Activated naive CD4-positive, alpha-beta T cell treated with anti-CD3 and anti-CD28 coated beads, Interleukin-2, amount 10 ng/mL, durations not matched to agents 7 days and 5 days (primary cell): ENCODE results near the gene AUTS2.

ENCODE experiments used
- CTCF ChIA-PET: fragments of 350-600 bp; sonication (Branson Sonifier 250); formaldehyde crosslinking; loops from one replicate; lab custom pipeline; 2021; ENCODE audit warnings: antibody characterized with exemption; lab: Charles Lee
- DNase-seq: peaks from one replicate; pipeline ENCODE4 v3.0.0-alpha.2; 2020
- H3K27ac Mint-ChIP-seq: one replicate; pipeline ENCODE4 v1.8.0; 2021; ENCODE audit warnings: mild to moderate bottlenecking, moderate library complexity, mixed read lengths
- H3K27me3 Mint-ChIP-seq: one replicate; pipeline ENCODE4 v1.8.0; 2021; ENCODE audit warnings: mild to moderate bottlenecking, mixed read lengths
- H3K36me3 Mint-ChIP-seq: one replicate; pipeline ENCODE4 v1.8.0; 2021; ENCODE audit warnings: mixed read lengths
- H3K4me1 Mint-ChIP-seq: one replicate; pipeline ENCODE4 v1.8.0; 2021; ENCODE audit warnings: mixed read lengths
- H3K4me3 Mint-ChIP-seq: one replicate; pipeline ENCODE4 v1.8.0; 2021; ENCODE audit warnings: mild to moderate bottlenecking, moderate library complexity, mixed read lengths
- H3K9me3 Mint-ChIP-seq: one replicate; pipeline ENCODE4 v1.8.0; 2021; ENCODE audit warnings: mixed read lengths

The AUTS2 gene

GRCh38 chr7:69800495-69800894 lies 202.2 kb downstream of the AUTS2 start:
- Mint-ChIP-seq H3K27me3 (no peaks in the 10 kb centered on the region), H3K4me1 (no peaks in the 10 kb centered on the region), H3K4me3 (no peak overlapping the region), H3K9me3 (no peaks in the 10 kb centered on the region), H3K27ac (no peak overlapping the region), H3K36me3 (no peaks in the 10 kb centered on the region)
- CTCF ChIA-PET, result interaction anchor here (0.6 kb wide), 1 partner anchor 1228 kb away, joined by 3 read pairs; no protein-coding TSS in a partner anchor
- no peak for DNase-seq

GRCh38 chr7:69801729-69802682 lies 203.7 kb downstream of the AUTS2 start:
- CTCF ChIA-PET, result no interaction called here
- Mint-ChIP-seq H3K27me3 (no peaks in the 10 kb centered on the region), H3K36me3 (no peaks in the 10 kb centered on the region), H3K9me3 (no peaks in the 10 kb centered on the region), H3K27ac (no peak overlapping the region), H3K4me1 (no peaks in the 10 kb centered on the region), H3K4me3 (no peak overlapping the region)
- DNase-seq, result no peak

DNA sequence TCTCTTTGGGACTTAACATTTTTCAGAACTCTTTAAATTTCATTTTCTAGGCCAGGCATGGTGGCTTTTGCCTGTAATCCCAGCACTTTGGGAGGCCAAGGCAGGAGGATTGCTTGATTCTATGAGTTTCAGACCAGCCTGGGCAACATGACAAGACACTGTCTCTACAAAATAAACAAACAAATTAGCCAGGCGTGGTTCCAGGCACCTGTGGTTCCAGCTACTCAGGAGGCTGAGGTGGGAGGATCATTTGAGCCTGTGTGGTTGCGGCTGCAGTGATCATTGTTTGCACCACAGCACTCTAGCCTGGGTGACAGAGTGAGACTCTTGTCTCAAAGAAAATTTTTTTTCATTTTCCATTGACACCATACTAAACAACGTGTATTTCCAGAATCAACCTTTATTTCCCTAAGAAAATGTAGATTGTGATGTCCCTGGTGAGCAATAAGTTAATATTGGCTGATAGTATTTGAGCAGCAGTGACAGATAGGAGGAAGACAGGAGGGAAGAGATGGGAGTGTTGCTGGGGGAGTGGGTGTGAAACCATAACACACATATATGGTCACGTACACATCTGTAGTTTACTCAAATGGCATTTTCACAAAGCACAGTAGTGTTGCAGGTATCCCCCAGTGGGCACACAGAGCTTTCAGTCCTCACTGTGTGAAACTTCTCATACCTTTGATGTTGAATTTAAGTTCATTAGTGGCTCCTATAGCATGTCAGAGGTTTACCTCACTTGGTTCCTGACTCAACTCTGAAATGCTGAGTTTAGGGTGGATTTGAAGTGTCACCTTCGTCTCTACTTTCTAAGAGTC lies 205.6 kb downstream of the AUTS2 start:
- no peak for DNase-seq
- CTCF ChIA-PET, result no interaction called here
- no peak overlapping the region for H3K4me3 Mint-ChIP-seq
- no peak overlapping the region for H3K27ac Mint-ChIP-seq
- H3K9me3 Mint-ChIP-seq, result no peaks in the 10 kb centered on the region
- H3K27me3 Mint-ChIP-seq, result no peaks in the 10 kb centered on the region
- H3K36me3 Mint-ChIP-seq, result no peaks in the 10 kb centered on the region
- no peaks in the 10 kb centered on the region for H3K4me1 Mint-ChIP-seq

GRCh38 chr7:69804962-69805361 lies 206.7 kb downstream of the AUTS2 start:
- Mint-ChIP-seq H3K27me3 (no peaks in the 10 kb centered on the region), H3K4me1 (no peaks in the 10 kb centered on the region), H3K36me3 (no peaks in the 10 kb centered on the region), H3K27ac (no peak overlapping the region), H3K9me3 (no peaks in the 10 kb centered on the region), H3K4me3 (no peak overlapping the region)
- no peak for DNase-seq
- CTCF ChIA-PET, result no interaction called here

DNA sequence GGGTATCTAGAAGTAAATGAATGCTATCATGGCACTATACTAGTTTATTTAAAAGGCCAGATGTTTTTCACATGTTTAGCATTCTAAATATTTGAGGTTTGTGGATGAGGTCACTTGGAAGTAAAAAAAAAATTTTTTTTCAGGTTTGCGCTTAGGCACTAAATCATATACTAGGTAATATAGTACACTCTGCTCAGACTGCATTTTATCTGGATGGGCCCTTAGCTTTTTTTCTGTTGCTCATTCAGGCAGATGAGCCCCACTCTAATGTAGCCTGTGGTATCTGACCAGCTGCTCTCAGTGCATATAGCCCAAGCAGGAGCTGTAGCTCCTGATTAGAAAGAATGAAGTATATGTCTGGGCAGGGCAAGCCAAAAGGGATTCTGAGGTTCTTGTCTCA lies 210.1 kb downstream of the AUTS2 start:
- Mint-ChIP-seq H3K4me3 (no peak overlapping the region), H3K27ac (no peak overlapping the region), H3K9me3 (no peaks in the 10 kb centered on the region), H3K4me1 (no peaks in the 10 kb centered on the region), H3K36me3 (no peaks in the 10 kb centered on the region), H3K27me3 (no peaks in the 10 kb centered on the region)
- CTCF ChIA-PET, result no interaction called here
- DNase-seq, result no peak

DNA sequence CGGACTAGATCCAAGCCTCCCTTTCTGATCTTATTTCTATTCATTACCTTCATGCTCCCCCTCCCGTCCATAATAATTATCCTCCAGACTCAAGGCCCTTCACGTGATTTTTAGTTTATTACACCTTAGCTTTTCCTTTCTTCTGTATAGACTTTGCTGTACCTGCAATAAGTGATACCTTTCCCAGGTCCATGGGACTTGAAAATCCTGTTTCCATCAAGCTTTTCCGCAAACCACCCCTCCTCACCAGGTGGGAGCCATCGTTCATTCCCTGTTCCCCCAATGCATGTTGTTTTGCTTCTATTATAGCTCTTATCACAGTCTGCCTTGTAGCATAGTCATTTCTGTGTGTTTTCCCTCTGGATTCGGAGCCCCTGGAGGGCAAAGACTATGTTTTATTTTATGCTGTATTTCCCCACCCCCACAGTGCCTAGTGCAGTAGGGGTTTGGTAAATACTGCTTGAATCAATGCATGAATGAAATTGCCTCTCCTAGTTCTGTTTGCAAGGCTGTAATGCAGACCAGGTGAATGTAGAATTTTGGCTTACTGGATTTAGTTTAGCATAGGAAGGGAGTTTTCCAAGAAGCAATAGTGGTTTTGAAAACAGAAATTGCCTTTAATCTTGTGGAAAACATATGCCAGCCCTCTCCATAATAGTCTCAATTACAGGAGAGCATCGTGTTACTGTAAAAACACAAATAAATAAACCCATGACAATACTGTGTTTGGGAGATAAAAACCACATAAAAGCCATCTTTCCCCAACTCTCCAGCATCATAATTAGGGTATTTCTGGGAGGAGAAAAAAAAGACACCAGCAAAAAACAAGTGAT lies 213.4 kb downstream of the AUTS2 start:
- CTCF ChIA-PET, result no interaction called here
- H3K4me3 Mint-ChIP-seq, result no peak overlapping the region
- no peak for DNase-seq
- H3K36me3 Mint-ChIP-seq, result no peaks in the 10 kb centered on the region
- H3K27ac Mint-ChIP-seq, result no peak overlapping the region
- H3K9me3 Mint-ChIP-seq, result no peaks in the 10 kb centered on the region
- no peaks in the 10 kb centered on the region for H3K4me1 Mint-ChIP-seq
- no peaks in the 10 kb centered on the region for H3K27me3 Mint-ChIP-seq

- Mint-ChIP-seq H3K27ac (no peak overlapping the region), H3K4me3 (no peak overlapping the region), H3K9me3 (no peaks in the 10 kb centered on the region), H3K36me3 (no peaks in the 10 kb centered on the region), H3K4me1 (no peaks in the 10 kb centered on the region), H3K27me3 (no peaks in the 10 kb centered on the region)
- DNase-seq, result no peak
- CTCF ChIA-PET, result no interaction called here
Observed at GRCh38 chr7:69812756-69813155, 214.5 kb downstream of the AUTS2 start.

GRCh38 chr7:69813637-69814240 lies 215.5 kb downstream of the AUTS2 start:
- no peak for DNase-seq
- H3K4me3 Mint-ChIP-seq, result no peak overlapping the region
- H3K9me3 Mint-ChIP-seq, result no peaks in the 10 kb centered on the region
- H3K27me3 Mint-ChIP-seq, result no peaks in the 10 kb centered on the region
- CTCF ChIA-PET, result no interaction called here
- no peak overlapping the region for H3K27ac Mint-ChIP-seq
- no peaks in the 10 kb centered on the region for H3K36me3 Mint-ChIP-seq
- no peaks in the 10 kb centered on the region for H3K4me1 Mint-ChIP-seq

GRCh38 chr7:69814421-69814962 lies 216.2 kb downstream of the AUTS2 start:
- no peak overlapping the region for H3K4me3 Mint-ChIP-seq
- H3K27me3 Mint-ChIP-seq, result no peaks in the 10 kb centered on the region
- CTCF ChIA-PET, result no interaction called here
- H3K4me1 Mint-ChIP-seq, result no peaks in the 10 kb centered on the region
- no peaks in the 10 kb centered on the region for H3K9me3 Mint-ChIP-seq
- no peaks in the 10 kb centered on the region for H3K36me3 Mint-ChIP-seq
- H3K27ac Mint-ChIP-seq, result no peak overlapping the region
- DNase-seq, result no peak

GRCh38 chr7:69816501-69816900 lies 218.2 kb downstream of the AUTS2 start:
- Mint-ChIP-seq H3K4me3 (no peak overlapping the region), H3K4me1 (no peaks in the 10 kb centered on the region), H3K27ac (no peak overlapping the region), H3K9me3 (peaks cover 1% of the 10 kb centered on the region), H3K27me3 (no peaks in the 10 kb centered on the region), H3K36me3 (no peaks in the 10 kb centered on the region)
- CTCF ChIA-PET, result no interaction called here
- no peak for DNase-seq

- DNase-seq, result no peak
- Mint-ChIP-seq H3K27me3 (no peaks in the 10 kb centered on the region), H3K9me3 (peaks cover 1% of the 10 kb centered on the region), H3K4me3 (no peak overlapping the region), H3K4me1 (no peaks in the 10 kb centered on the region), H3K27ac (no peak overlapping the region), H3K36me3 (no peaks in the 10 kb centered on the region)
- CTCF ChIA-PET, result no interaction called here
Observed at GRCh38 chr7:69817121-69817520, 218.8 kb downstream of the AUTS2 start.

DNA sequence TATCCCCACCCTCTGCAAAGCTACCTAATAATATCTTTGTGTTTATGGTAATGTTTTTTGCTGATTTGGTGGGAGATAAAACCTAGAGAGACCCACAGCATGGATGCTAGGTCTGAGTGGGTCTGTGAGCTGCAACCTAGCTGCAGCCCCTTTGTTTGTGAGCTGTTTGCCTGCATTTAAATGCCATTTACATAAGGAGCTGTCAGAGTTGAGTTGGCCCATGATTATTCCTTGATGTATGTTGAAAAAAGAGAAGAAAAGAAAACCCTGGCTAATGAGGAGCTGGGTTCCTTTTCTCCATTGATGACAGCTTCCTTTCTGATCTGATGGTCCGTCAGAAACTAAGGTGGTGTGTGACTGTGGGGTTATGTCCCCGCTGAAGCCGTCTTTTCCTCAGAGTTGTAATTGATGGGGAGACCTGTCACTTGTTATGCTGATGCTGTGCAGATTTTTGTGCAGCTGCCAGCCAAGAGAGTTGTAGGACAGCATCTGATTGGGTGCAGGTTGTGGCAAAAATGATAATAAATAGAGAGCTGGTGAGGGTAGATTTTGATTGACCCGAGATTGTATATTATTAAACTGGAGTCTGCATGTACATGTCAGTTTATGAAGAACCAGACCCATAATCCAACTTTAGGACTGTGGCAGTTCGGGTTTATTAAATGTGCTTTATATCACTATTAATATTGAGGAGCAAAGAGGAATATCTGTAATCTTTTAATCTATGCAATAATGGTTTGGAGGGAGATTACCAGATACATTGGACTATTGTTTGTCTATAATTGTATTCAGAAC lies 219.8 kb downstream of the AUTS2 start:
- Mint-ChIP-seq H3K27me3 (no peaks in the 10 kb centered on the region), H3K9me3 (peaks cover 1% of the 10 kb centered on the region), H3K4me3 (no peak overlapping the region), H3K27ac (no peak overlapping the region), H3K4me1 (no peaks in the 10 kb centered on the region), H3K36me3 (no peaks in the 10 kb centered on the region)
- CTCF ChIA-PET, result no interaction called here
- DNase-seq, result no peak
